ELR (cell line): Measurements from ENCODE around the gene COL23A1.

Experiments
- DNase-seq: peaks from one replicate; pipeline ENCODE4 v3.0.0-alpha.2; 2015; ENCODE audit warnings: low read depth

COL23A1 gene

GRCh38 chr5:178223828-178224335 lies 366.3 kb downstream of the COL23A1 start:
- no peak for DNase-seq

- no peak for DNase-seq
Measured at GRCh38 chr5:178223196-178223773, 366.9 kb downstream of the COL23A1 start.

DNA sequence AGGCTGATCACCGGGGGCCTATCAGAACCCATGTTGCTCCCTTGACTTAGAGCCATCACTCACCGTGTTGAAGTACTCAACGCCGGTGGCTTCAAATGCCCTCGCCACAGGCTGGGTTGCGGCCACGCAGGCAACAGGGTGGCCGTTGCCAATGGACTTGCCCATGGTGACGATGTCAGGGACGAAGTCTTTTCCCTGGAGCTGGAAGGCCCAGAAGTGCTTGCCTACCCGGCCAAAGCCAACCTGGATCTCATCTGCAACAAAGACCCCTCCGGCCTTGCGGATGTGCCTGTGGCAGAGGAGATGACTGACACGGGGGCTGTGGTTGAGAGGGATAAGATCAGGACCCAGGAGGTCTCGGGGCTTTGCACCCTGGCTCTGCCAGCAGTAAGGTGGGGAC lies 367.9 kb downstream of the COL23A1 start:
- DNase-seq = no peak

- DNase-seq = no peak
Measured at GRCh38 chr5:178221853-178222252, 368.3 kb downstream of the COL23A1 start.

DNA sequence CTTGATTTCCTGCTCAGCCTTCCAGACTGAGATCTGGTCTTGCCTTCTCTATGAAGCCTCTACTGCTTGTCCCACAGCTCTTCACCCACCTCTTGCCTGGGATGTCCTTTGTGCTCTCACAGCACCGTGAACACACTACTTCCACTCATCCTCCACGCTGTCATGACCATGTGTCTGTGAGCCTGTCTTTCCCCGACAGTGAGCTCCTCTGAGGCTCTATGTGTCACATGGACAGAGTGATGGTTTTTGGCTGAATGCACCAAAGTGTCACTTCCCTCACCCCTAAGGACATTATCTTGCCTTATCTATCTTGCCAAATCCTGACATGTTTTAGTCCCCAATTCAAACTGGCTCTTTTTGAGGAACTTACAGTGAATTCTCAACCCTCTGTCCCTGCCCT lies 368.9 kb downstream of the COL23A1 start:
- no peak for DNase-seq

DNA sequence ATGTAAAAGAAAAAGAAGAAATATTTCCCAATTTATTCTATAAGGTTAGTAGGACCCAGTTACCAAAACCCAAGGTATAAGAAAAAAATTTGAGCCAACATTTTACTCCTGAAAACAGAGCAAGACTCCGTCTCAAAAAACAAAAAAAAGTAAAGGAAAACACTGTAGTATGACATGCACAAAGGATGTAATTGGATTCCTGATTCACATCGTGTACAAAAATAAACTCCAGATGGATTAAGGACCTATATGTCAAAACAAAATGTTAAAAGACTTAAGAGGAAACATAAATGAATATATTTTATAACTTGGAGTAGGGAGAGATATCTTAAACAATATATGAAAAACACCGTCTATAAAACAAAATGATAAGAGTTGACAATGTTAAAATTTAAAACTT lies 371.4 kb downstream of the COL23A1 start:
- DNase-seq = no peak

- no peak for DNase-seq
Measured at GRCh38 chr5:178218237-178218776, 371.9 kb downstream of the COL23A1 start.

- no peak for DNase-seq
Measured at GRCh38 chr5:178216779-178217178, 373.4 kb downstream of the COL23A1 start.

DNA sequence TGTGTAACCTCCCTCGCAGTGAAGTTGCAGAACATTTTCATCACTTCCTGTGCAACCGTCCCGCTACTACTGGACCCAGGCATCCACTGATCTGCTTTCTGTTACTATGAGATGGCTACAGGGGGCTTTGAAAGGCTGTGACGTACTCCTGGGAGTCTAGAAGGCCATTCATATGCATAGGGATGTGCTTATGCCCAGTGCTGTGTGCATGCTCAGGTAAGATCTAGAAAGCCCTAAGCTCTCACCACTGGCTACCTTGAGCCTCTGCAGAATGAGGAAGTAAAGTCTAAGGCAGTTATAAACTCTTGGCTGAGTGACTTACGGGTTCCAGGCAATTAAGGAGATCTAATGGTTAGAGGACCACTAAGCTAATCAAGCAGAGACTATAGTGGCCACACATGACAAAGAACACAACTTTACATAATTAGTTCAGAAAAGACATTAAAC lies 374.1 kb downstream of the COL23A1 start:
- no peak for DNase-seq

DNA sequence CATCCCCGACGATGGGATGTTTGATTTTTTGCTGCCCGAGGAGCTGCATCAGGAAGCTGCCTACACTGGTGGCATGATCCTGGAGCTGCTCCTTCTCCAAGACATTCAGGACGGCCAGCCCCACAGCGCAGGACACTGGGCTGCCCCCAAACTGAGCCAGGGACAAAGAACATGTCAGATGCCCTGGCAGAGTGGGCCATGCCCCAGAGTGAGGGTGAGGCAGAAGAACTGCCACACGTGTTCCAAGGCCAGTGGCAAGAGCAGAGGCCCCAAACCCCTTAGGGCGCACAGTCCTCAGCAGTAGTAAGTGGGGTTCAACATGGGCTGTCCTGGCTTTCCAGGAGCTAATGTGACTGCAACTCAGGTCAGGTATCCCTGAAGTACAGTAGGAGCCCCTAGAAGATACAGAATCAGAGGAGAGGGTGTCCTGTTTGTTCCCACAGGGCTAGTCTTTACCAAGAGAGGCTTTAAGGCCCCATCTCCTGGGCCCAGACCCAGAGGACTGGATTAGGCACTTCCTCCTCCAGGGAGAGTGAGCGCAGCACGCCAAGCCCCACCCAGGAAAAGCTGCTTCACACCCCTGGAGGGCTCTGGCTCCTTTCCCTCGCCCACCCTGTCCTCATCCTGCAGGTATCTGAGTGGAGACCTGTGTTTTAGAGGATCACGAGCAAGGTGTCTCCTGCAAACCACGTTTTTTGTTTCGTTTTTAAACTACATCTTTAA lies 374.8 kb downstream of the COL23A1 start:
- DNase-seq = no peak

DNA sequence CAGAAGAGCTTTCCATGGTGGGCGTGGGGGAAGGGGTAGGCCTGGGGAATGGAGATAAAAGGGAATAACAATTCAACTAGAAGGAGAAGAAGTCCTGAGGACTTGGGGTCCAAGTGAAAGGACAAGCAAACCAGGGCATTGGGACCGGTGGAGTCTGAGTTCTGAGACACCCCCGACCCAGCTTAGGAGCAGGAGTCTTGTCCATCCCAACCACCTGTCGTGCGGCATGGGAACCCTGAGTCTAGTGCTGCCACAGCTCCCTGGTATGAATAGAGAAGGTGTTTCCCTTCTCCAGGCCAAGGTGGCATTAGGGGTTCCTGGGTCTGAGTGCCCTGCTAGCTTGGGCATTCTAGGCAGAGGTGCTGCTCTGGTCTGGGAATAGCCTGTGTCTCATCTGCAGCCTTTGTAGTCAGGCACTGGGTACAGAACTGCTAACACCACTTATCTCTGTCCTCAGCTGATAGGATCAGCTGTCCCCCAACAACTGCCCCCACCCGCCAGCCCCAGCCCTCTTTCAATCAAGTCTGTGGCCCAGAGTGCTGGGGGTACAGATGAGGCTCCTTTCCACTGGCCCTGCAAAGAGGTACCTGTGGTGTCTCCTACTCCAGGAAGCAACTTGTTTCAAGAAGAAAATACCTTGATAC lies 375.9 kb downstream of the COL23A1 start:
- DNase-seq = no peak

DNA sequence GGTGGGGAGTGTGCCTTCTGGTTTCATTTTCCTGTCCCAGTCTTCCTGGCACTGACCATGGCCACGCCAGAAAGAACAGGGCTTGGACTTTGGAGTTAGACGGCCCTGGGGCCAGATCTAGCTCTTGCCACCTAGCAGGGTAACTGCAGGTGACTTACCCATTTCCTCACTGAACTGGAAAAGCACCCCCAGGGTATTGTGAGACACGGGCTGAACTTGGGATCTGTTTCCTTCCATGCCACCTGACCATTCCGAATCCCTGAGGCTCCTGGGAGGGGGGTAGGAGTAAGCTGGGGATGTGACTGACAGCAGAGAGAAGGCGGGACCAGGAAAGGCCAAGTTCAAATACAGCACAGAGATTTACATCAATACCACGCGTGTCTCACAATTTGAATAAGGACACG lies 376.4 kb downstream of the COL23A1 start:
- no peak for DNase-seq

GRCh38 chr5:178213003-178213461 lies 377.2 kb downstream of the COL23A1 start:
- DNase-seq = no peak

DNA sequence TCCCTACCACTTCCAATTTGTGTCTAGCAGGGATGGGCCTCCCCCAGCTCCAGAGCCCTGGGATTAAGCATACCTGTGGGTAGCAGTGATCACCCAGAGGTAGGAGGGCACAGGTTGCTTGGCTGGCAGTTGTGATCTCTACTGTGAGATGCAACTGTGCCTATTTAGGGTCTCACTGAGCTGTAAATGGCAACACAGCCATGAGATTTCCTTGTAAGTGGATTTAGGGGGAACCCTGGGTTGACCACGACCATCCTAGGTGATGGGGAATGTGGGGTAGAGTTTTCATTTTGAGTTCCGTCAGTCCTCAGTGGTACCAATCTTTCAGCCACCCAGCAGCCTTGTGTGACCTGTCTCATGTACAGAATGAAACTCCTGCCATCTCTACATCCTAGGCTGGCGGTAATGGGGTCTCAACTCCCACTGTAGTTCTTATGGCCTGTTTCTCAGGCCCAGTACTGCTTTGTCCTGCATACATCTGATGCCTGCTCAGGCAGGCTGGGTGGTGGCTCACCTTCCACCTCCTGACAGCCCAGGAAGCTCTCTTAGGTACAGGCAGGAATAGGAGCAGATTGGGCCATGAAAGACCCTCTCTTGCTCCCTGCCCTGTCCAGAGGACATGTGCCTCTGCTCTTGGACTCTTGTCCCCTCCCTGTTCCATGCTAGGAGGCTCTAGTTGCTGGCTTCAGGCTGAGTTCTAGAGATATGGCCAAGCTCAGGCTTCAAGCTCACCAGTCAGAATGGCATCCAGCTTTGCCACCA lies 377.8 kb downstream of the COL23A1 start:
- DNase-seq = no peak

- DNase-seq = no peak
Measured at GRCh38 chr5:178211095-178212048, 378.8 kb downstream of the COL23A1 start.

GRCh38 chr5:178210686-178211085 lies 379.5 kb downstream of the COL23A1 start:
- no peak for DNase-seq

DNA sequence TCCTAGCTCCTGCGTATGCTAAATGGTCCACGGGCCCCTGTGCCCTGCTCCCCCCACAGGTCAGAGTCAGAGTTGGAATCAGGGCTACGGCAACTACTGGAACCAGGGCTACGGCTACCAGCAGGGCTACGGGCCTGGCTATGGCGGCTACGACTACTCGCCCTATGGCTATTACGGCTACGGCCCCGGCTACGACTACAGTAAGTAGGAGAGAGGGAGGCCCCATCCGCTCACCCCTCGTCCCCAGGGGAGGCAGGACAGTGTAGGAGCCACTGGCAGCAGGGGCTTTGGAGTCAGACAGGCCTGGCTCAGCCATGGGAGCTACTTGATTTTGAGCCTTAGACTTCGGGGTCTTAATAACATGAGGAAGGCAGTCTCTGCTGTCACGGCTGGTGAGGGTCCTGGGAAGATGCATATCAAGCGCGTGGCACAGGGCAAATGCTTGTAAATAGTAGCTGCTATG lies 380.1 kb downstream of the COL23A1 start:
- no peak for DNase-seq

- no peak for DNase-seq
Measured at GRCh38 chr5:178209334-178210072, 380.7 kb downstream of the COL23A1 start.

DNA sequence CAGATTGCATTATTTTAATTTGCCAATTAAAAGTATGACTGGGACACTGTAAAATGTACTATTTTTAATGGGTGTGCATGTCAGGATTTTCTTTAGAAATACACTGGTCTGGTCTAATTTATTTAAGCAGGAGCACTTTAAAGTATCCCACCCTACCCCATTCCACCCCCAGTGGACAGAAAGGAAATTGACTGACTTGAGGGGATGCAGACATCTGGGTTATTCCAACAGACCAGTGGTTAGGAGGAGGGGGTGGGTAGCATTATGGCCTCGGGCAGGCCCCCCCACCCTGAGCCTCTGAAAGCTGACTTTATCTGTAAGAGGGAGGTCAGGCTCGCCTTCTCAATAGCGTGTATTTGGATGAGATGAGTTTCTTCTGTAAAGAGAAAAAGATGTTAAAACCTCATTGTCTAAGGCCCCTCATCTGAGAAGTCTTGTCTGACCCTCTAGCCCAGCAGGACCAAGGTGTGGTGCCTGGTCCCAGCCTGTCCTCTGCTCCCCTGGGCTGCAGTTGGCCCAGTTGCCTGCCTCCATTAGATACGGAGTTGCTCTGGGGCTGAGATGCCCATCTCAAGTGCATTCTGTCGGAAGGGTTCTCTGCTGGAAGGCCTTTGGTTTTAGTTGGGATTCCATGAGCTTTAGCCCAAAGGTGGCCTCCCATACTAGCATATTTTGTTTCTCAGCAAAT lies 381.5 kb downstream of the COL23A1 start:
- peak; percentile 50 for DNase-seq

- DNase-seq = no peak
Measured at GRCh38 chr5:178207917-178208280, 382.3 kb downstream of the COL23A1 start.
